Measurements from ENCODE around the gene RAB8B.

RAB8B gene

GRCh38 chr15:63260791-63261190 lies 71.4 kb downstream of the RAB8B start:
- H3K4me3 ChIP-seq (ENCODE audit: low read depth, low read length), result no peak overlapping the region
- TF ChIP-seq CTCF (IDR thresholded peaks at IDR 0.05; ENCODE audit: low read depth, low read length), result no peak

GRCh38 chr15:63261311-63261710 lies 71.9 kb downstream of the RAB8B start:
- no peak overlapping the region for H3K4me3 ChIP-seq (ENCODE audit: low read depth, low read length)
- no peak for TF ChIP-seq CTCF (IDR thresholded peaks at IDR 0.05; ENCODE audit: low read depth, low read length)

GRCh38 chr15:63263519-63263918 lies 74.1 kb downstream of the RAB8B start:
- no peak for TF ChIP-seq CTCF (IDR thresholded peaks at IDR 0.05; ENCODE audit: low read depth, low read length)
- no peak overlapping the region for H3K4me3 ChIP-seq (ENCODE audit: low read depth, low read length)

- TF ChIP-seq CTCF (IDR thresholded peaks at IDR 0.05; ENCODE audit: low read depth, low read length), result no peak
- H3K4me3 ChIP-seq (ENCODE audit: low read depth, low read length), result no peak overlapping the region
Observed at GRCh38 chr15:63264688-63265293, 75.4 kb downstream of the RAB8B start.

GRCh38 chr15:63274427-63274826 lies 85.0 kb downstream of the RAB8B start:
- no peak overlapping the region for H3K4me3 ChIP-seq (ENCODE audit: low read depth, low read length)
- no peak for TF ChIP-seq CTCF (IDR thresholded peaks at IDR 0.05; ENCODE audit: low read depth, low read length)

- peak overlapping the region; percentile 58 for H3K4me3 ChIP-seq (ENCODE audit: low read depth, low read length)
- TF ChIP-seq CTCF (IDR thresholded peaks at IDR 0.05; ENCODE audit: low read depth, low read length), result no peak
Observed at GRCh38 chr15:63276342-63277037, 87.1 kb downstream of the RAB8B start.
